NCI-H510A (cell line): ENCODE measurements around the gene ZNF618.
"Not testable (repeated sequence)": the region's sequence is repeated elsewhere in the genome, so short reads cannot be mapped to it uniquely, and the experiment has no call there.

Experiments used
- DNase-seq: peaks from one replicate; lab custom pipeline; 2025; lab: John Stamatoyannopoulos, UW

The ZNF618 gene

DNA sequence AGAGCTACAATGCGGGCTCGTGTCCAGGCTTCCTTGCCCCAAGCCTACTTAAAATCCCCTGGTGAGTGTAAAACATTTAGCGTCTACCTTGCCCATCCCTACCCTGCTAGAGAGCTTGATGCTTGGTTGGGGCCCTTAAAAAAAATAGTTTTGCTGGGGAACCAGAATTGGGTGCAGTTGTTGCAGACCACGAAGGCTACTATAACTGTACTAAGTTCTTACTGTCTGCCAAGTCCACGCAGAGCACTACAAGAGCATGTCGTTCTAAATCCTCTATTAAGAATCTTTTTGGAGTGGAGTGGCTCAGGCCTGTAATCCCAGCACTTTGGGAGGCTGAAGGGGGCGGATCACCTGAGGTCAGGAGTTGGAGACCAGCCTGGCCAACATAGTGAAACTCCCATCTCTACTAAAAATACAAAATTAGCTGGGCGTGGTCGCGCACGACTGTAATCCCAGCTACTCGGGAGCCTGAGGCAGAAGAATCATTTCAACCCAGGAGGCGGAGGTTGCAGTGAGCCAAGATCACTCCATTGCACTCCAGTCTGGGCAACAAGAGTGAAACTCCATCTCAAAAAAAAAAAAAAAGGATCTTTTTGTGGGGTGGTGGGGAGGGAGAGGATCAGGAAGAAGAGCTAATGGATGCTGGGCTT lies 206.8 kb downstream of the ZNF618 start:
- not testable (repeated sequence) for DNase-seq

DNA sequence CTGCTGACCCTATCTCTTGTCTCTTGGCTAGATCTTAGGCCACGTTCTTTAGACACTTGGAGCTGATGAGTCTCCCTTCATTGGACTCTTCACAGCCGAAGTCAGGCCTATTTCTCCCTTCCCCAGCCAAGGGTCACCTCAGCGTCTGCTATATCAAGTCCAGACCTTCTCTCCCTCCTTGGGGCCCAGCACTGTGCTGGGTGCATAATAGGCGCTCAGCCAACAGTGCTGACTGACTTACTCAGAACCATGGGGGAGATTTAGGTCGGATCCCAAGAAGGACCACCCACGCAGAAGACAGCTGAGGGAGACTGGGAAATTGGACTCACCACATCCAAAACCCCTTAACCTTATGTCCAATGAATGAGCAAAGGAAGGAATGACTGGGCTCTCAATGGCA lies 207.6 kb downstream of the ZNF618 start:
- no peak for DNase-seq

DNA sequence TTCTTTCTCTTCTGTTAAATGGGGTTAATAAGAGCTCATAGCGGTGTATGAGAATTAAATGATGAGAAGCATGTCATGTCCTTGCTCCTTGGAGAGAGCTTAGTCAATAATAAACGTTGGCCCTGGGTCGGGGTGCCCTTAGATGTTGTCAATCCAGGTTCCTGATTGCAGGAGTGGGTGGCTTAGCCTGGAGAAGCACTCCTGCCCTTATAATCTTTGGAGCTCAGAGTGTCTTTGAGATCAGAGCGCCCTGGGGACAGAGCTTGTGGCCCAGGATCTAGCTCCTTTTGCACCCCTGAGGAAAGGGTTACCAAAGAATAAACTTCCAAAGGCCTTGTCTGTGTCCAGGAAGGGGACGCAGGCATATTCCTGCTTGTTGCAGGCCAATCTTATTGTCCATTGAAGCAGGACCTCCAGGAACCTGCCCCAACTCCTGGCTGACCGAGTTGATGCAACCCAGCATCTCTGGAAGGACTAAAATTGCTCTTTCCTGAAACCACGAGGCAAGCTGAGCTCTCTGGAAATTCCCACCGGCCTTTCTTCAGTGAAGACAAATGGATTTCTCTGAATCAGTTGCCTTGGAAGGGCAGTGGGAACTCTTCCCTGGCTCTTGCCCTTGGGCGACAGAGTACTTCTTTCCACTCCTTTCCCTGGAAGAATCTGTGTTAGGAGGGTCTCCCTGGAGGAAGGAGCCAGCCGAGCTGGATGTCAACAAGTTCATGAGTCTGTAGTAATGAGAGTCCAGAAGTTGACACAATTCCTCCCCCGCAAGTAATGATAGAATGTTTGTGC lies 208.4 kb downstream of the ZNF618 start:
- DNase-seq = no peak

DNA sequence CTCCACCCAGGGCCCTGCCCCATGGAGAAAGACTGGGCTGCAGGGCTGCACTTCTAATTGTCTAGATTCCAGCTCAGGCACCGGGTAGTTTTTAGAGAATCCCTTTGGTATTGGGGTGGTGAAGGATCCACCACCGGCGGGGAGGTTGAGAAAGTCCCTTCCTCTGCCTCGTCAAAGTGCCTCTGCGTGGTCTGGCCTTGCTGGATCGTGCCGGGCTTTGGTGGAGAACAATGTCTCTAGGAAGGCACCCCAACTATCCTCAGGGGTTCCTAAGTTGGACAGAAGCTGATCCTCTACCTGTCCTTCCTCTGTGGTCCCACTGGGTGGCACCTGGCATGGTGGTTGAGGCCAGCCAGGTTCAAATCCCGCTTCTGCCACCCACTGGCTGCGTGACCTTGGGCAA lies 209.3 kb downstream of the ZNF618 start:
- no peak for DNase-seq

DNA sequence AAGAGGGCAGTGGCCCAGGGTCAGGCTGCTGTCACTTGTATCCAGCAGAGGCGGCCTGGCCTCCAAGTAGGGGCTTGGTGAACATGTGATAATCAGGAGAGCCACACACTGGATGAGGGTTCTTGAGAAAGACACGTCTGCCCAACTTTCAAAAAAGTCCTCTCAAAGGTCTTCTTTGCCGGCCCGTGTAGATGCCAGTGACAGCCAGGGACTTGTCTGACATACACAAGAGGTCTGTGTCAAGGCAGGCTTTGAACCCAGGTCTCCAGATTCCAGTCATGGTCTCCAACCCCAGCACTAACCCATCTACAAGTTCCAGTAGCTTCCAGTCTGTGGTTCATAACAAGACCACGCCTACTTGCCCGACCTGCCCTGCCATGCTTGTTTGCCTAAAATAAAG lies 209.9 kb downstream of the ZNF618 start:
- DNase-seq = no peak

DNA sequence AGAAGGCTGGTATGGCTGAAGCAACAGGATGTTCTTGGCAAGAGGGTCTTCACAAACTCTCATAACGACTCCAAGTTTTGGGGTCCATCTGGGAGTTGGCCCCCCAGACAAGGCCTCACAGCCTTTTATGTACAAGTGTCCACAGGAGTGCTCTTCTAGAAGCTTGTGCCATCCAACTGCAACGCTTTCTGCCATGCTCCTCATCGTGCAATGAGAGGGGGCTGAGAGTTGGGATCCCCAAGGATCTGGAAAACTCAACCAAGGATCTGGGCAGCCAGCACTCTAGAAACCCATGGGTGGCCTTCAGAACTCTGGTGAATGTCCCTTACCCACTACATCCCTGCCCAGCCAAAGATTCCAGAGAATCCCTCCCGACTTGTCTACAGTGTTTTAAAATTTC lies 210.5 kb downstream of the ZNF618 start:
- DNase-seq = no peak

DNA sequence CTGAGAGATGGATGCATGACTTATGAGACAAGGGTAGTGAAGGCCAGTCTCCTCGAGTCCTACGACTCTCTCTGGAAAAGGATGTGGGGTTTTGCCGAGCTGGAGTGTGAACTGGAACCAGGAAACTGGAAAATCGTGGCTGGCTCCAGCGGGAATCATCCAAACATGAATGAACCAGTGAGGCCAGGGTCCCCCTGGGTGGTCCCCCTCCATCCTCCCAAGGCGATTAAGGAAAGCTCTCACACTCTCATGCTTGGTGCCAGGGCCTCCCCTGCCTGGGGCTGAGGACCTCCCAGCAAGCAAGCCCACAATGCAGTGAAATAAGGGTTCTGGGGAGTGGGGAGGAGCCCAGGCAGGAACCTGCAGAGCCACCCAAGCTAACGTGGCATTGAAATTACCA lies 211.6 kb downstream of the ZNF618 start:
- no peak for DNase-seq

DNA sequence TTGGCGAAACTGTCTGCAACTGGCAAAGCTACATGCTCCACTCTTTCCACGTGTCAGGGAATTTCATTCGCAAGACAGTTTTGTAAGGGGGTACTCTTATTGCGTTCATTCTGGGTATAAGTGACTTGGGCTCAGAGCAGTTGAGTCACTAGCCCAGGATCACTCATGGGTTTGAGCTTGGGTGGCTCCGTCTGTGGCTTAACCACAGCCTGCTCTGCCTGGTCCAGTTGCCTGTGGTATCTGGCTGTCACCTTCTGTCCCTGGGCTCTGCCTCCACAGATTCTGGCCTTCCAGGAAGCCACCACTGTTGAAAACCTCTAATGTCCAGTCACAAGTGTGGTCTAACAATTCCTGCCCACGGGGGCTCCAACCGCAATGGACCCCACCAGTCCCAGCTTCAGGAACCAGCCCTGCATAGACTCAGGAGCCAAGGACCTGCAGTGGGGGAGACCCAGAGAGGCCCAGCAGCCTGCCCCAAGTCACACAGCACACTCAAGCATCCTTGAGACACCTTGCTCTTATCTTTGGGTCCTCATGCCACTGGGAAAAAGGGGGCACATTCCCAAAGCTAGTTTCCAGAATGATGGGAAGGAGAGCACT lies 212.6 kb downstream of the ZNF618 start:
- DNase-seq = no peak

DNA sequence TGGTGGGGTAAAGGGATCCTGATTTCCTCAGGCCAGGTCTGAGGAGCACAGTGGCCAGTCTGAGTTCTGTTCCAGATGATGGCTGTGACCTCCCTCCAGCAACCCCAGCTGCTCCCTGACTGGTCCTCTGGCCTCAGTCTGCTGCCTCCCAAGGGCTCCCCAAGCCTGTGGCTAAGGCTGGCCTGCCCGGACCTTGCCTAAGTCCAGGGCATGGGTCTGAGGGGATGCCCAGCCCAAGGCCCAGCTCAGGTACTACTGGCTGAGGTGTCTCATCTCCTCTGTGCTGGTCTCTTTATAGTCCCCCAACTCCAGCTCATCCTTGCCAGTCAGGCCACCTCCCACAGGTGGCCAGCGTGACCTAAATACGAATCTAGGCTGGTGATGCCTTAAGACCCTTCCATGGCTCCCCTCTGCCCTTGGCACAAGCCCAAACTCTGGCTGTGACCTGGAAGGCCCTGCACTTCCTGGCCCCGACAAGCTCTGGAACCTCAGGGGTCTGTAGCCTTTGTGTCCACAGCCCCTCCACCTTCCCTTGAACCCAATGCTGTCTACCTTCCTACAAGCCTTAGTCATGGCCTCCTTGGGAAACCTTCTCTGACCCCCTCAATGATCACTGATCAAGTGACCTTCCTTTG lies 213.2 kb downstream of the ZNF618 start:
- no peak for DNase-seq

DNA sequence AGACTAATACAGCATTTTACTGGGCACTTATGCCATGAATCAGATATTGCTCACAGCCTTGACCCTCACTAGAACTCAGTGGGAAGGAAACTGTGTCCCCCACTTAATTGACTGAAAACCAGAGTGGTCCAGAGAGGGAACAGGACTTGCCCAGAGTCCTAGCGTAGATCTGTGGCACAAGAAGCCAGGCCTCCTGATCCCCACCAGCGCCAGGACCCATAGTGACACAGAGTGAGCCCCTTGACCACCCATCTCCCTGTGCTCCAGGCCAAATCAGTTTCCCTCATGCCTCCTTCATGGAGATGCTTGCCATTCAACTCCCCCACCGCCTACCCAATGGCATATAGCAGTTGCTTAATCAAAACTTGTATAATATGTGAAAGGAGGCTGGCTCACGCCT lies 214.7 kb downstream of the ZNF618 start:
- no peak for DNase-seq

DNA sequence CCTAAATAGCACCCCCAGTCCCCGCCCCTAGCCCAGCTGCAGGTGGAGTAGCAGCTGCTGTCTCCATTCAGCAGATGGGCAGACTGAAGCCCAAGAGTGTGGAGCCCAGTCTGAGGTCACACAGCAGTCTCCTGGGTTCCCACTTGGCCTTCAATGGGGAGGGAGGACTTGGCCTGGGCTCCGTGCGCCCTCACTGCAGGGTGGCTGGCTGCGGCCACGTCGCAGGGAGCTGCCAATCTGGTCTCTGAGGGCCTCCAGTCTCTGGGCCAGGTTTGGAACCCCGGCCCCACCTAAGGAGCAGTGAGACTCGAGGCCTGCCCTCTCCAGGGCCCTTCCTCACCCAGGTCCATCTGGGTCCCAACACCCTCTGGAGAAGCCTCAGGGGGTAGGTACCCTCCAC lies 215.6 kb downstream of the ZNF618 start:
- DNase-seq = no peak

DNA sequence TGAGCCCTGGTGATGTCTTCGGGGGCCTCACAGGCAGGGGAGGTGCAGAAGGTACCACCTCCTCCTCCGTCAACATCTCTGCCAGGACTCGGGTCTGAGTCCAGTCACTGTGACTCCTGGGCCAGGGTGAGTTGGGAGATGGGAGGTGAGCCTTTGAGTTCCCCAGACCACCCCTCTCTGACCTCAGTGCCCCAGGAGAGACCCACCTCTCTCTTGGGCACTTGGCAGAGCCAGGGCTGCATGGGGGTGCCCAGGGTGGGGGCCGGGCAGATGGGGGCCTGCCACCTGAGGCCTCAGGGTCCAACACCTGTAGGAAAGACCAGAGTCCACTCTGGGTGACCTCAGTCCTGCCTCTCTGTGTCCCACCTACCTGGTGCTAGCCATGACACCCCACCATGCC lies 216.2 kb downstream of the ZNF618 start:
- DNase-seq = no peak

DNA sequence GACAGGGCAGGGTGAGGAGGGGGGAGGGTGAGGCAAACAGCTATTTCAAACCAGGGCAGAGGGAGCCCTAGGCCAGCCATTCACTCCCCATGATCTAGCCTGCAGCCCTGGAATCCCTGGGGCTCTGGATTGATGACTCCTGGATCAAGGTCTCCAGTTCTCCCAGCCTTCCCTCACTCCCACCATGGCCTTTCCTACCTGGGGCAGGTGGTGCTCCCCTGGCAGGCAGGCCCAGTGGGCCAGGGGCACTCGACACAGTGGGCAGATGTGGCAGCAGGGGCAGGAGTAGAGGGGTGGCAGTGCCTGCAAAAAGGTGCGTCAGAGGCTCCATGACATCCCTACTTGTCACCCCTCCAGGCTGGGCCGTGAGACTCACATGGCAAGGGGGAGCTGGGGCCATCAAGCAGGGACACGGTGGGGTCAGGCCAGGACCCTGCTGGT lies 216.9 kb downstream of the ZNF618 start:
- no peak for DNase-seq

DNA sequence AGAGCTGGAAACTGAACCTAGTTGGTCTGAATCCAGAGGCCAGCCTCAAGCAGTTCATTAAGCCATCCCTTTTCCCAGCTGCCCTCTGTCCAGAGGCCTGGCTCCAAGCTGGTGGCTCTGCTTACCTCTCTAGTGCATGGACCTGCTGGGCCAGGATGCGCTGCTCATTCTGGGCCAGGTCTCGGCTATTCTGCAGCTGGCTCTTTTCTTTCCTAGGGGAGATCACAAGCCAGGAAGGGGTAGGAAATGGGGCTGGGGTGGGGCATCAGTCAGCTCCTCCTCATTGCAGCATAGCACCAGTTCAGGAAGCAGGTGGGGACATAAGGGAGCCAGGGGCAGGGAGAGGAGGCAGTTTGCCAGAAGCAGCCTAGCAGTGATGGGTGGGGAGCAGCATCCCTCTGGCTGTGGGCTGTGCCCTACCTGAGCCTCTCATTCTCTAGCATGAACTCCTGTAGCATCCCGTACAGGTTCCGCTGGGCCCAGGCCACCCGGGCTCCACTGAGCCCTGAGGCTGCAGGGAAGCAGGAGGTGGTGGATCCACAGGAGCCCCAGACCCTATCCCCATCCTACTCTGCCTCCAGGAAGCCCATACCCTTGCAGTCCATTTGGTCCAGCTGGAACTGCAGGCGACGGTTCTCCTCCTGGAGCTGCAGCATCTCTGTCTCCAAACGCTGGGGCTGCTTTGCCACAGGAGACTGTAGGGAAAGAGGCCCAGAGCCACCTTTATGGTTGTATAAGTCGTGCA lies 217.8 kb downstream of the ZNF618 start:
- DNase-seq = no peak

DNA sequence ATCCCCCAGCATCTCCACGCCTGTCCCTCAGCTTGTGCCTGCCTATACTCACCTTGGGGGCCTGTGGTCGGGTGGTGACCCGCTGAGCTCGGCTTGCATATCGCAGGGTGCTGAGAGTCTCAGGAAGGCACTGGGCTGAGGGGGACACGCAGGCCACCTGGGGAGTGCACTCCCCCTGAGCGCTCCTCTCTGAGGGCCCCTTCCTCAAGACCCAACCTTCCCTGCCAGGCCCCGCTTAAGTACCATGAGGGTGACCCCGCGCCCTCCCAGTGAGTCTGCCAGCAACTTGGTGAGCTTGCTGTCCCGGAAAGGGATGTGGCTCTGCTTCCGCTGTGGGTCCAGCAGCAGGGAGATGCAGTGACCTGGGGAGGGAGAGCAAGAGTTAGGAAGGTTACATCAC lies 218.9 kb downstream of the ZNF618 start:
- no peak for DNase-seq

DNA sequence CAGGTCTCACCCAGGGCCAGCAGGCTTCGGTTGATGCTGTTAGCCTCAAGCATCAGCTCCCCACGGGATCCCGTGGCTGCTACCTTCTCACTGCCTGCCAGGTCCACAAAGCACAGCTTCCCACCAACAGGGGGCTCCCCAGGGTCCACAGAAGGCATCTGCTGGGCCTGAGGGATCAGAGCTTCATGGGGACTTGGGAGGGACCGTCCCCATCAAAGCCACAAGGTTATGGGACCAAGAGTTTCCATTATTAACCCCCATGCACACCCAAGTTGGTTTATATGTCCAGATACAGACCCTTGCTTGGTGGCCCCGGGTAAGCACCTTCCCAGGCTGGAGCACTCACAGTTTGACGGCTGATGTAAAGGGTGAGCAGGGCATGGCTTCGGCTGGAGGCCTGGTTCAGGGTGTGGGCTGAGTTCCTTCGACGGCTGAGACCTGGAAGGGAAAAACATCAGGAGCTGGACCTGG lies 220.0 kb downstream of the ZNF618 start:
- DNase-seq = no peak

DNA sequence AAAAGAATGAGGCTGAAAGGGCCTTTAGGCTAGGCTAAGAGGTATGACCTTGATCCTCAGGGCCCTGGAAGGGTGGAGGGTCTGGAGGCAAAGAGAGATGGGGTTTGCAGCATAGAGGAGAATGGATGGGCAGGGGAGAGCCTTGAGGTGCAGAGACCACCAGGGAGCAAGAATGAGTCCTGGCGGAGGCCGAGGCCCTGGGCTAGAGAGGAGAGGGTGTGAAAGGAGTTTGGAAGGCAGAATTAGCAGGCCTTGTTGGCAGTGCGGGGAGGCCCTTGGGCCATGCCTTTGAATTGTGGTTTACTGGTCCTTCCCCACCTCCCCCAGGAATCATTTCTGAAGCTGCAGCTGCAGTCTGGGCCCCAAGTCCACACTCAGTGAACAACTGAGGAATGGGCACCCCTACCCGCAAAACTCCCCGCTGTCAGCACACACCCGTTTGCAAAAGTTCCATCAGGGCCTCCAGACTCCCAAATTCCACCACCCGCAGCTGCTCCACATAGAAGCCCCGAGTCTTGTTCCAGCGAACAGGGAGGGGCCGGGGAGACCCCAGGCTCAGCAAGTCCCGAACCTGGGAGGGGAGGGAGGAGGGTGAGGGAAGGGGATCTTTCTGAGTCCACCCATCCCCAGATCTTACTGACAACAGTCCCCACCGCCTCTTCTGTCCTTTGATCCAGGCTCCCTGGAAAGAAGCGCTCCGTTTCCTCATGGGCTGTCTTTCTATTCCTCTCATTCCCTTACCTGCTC lies 220.9 kb downstream of the ZNF618 start:
- no peak for DNase-seq

DNA sequence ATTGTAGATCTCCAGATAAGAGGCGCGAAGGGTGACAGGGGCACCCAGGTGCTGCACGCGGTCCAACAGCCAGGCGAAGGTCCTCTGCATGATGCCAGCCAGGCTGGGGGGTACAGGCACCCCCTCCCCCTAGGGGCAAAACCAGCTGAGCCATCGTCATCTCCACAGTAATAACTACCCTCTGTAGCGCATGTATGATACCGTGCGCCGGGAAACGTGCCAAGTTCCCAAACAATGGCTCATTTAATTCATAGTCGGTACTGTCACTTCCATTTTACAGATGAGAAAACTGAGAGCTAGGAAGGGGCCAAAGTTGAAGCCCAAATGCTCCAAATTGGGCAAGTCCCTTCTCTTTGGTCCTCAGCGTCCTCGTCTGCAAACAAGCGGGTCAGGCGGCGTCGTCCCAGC lies 221.5 kb downstream of the ZNF618 start:
- DNase-seq = no peak

DNA sequence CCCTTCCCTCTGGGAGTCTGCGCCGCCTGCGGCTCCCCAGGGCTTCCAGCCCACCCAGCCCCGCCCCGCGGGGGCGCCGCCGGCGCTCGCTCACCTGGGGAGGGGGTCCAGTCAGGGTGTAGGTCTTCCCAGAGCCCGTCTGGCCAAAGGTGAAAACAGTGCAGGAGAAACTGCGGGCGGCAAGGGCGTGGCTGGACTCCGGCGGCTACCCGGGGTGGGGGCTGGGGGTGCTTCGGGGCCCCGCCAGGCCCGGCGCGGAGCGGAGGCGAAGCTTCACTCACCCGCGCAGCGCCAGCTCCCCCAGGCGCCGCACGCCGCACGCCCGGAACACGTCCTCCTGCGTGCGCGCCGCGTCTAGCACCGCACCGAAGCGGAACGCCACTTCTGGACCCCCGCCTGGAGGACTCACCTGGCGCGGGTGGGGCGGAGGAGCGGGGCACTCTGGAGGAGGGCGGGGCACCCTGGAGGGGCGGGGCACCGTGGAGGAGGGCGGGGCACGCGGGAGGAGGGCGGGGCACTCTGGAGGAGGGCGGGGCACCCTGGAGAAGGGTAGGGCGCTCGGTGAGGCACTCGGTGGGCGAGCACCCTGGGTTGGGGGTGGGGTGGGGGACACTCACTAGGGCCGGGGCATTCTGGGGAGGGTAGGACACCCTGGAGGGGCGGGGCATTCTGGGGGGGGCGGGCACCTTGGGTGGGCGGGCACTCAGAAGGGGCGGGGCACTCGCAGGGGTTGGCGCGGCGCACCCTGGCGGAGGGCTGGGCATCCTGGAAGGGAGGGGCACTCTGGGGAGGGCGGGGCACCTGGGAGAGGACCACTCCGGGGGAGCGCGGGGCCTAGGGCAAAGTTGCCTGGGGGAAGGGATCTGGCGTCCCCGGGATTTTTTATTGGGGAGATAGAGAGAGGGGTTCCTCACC lies 222.2 kb downstream of the ZNF618 start:
- DNase-seq = peak; percentile 35
